Measurements from ENCODE around the gene CIDEB. TPM values are rescaled to one million over a fixed set of nuclear protein-coding genes. Genes with fewer than 3 reads are reported as not detected.

CIDEB gene
- total and polyA plus RNA-seq, 2 of the 8 experiments (the other 6 are each of a cell fraction or from before 2014, with no cell fraction given): 0.11 TPM; not detected in 1

GRCh38 chr14:24332268-24332993 lies 24.7 kb upstream of the CIDEB start (continued):
- TF ChIP-seq CHD7 (IDR thresholded peaks at IDR 0.05; ENCODE audit: insufficient replicate concordance, low read length): no peak
- TF ChIP-seq CTCF (IDR thresholded peaks at IDR 0.05; ENCODE audit: control extremely low read depth in 1 of 3, insufficient read depth in 1 of 3, low read depth in 1 of 3, low read length in 3 of 3): peak in 2 of 3 experiments; percentile 56 to 79; a peak in 3 of 4 replicates
- no peak for TF ChIP-seq CBX8 (IDR thresholded peaks at IDR 0.05; ENCODE audit: borderline replicate concordance, low read depth, low read length)
- no peak for TF ChIP-seq SIRT6 (IDR thresholded peaks at IDR 0.05; ENCODE audit: low read length)
- TF ChIP-seq POLR2AphosphoS5 (IDR thresholded peaks at IDR 0.05; ENCODE audit: low read depth, low read length): no peak
- TF ChIP-seq BRCA1 (IDR thresholded peaks at IDR 0.05; ENCODE audit: low read depth, low read length): no peak
- TF ChIP-seq SIX5 (IDR thresholded peaks at IDR 0.05; ENCODE audit: low read depth, low read length): no peak
- TF ChIP-seq CHD1 (IDR thresholded peaks at IDR 0.05; ENCODE audit: low read depth, low read length): no peak
